Lung (tissue), 12 donors: ENCODE results near the gene ST3GAL5. TPM values are rescaled to one million over a fixed set of nuclear protein-coding genes. Genes with fewer than 3 reads are reported as not detected.

Experiments
- ATAC-seq: fragments of 200-7000 bp; cut with Tn5 transposase; one replicate; pipeline ENCODE4 v1.9.1; 2020; ENCODE audit warnings: moderate number of reproducible peaks; ENCODE audit not compliant: insufficient read depth, low FRiP score
- DNase-seq, 3 donors: peaks; one replicate each; pipeline ENCODE4 v3.0.0-alpha.2; 2013 to 2017
- H3K27ac ChIP-seq, 2 donors: one replicate each; pipeline ENCODE4 v1.5.1; 2013; ENCODE audit warnings: mild to moderate bottlenecking in 2 of 2, moderate library complexity in 2 of 2, control low read depth in 1 of 2, inconsistent platforms in 1 of 2, low read depth in 1 of 2, low read length in 1 of 2
- H3K27me3 ChIP-seq, 3 donors: one replicate each; pipeline ENCODE4 v1.5.1; 2013; ENCODE audit warnings: low read length in 2 of 3; ENCODE audit not compliant: control insufficient read depth in 3 of 3, insufficient read depth in 3 of 3
- H3K36me3 ChIP-seq, 4 donors: one replicate each; pipeline ENCODE4 v1.5.1; 2013; ENCODE audit warnings: low read length in 4 of 4, mild to moderate bottlenecking in 1 of 4, moderate library complexity in 1 of 4; ENCODE audit not compliant: control insufficient read depth in 4 of 4, insufficient read depth in 4 of 4
- H3K4me1 ChIP-seq, 5 donors: one replicate each; pipeline ENCODE4 v1.5.1; 2013; ENCODE audit warnings: low read length in 5 of 5, mild to moderate bottlenecking in 2 of 5, moderate library complexity in 1 of 5; ENCODE audit not compliant: control insufficient read depth in 5 of 5, insufficient read depth in 5 of 5
- H3K4me3 ChIP-seq: one replicate; pipeline ENCODE4 v1.5.1; 2013; ENCODE audit warnings: mild to moderate bottlenecking, control low read depth, moderate library complexity
- H3K9ac ChIP-seq, 2 donors: one replicate each; pipeline ENCODE4 v1.5.1; 2013; ENCODE audit warnings: low read length in 2 of 2, control low read depth in 1 of 2; ENCODE audit not compliant: insufficient read depth in 1 of 2
- H3K9me3 ChIP-seq, 4 donors: one replicate each; pipeline ENCODE4 v1.5.1; 2013; ENCODE audit warnings: low read length in 3 of 4, mild to moderate bottlenecking in 1 of 4, moderate library complexity in 1 of 4; ENCODE audit not compliant: control insufficient read depth in 4 of 4, insufficient read depth in 3 of 4
- CTCF ChIP-seq: IDR thresholded peaks from 2 replicates; pipeline ENCODE4 v1.5.1; 2012; ENCODE audit warnings: mild to moderate bottlenecking; ENCODE audit errors: control extremely low read depth, extremely low read depth
- WGBS, 2 donors: extraction: QIAGEN DNeasy Blood & Tissue Kit; methylation state at CpG; one replicate each; pipeline ENCODE4 v1.1.7; 2013; 5-methylcytosine and 5-hydroxymethylcytosine counted together
- polyA plus RNA-seq, 2 donors: library from polyadenylated mRNA; stranded (reverse); fragments of 200-250 nt; gene quantifications; one replicate each; pipeline ENCODE4 v1.2.1, GENCODE V29; 2013
- total RNA-seq, 2 donors: library from RNA; depleted of rRNA in 1 of 2; stranded (reverse); fragments of >200 nt in 1 of 2; gene quantifications; one replicate each; pipeline ENCODE4 v1.2.1, GENCODE V29; 2014 to 2021
- donor health status: control.
- donor health status: control.
- donor health status: Bipolar disorder and iron deficiency.
- donor health status: healthy.
- donor health status: DM: yes; HTN: yes; CAD: no.

The ST3GAL5 gene
- total and polyA plus RNA-seq, 4 donors: 31.1 to 149 (median 64.4) TPM

- DNase-seq: no peak
- no peak overlapping the region for H3K9ac ChIP-seq
- H3K4me1 ChIP-seq: peaks cover 0 to 9% (median 2%) of the 10 kb centered on the region in 5 donors
- no peak for ATAC-seq
- WGBS, 2 donors: 72 to 85% methylated on average over 5 of the region's 5 CpGs
- peaks cover 0 to 1% (median 0%) of the 10 kb centered on the region in 4 donors for H3K36me3 ChIP-seq
- no peak overlapping the region for H3K4me3 ChIP-seq
- H3K9me3 ChIP-seq: no peaks in the 10 kb centered on the region
- no peak overlapping the region for H3K27ac ChIP-seq
- no peaks in the 10 kb centered on the region for H3K27me3 ChIP-seq
- TF ChIP-seq CTCF: no peak
These were observed 32.2 kb upstream of the ST3GAL5 start for GRCh38 chr2:85920810-85921545.

- peaks cover 0 to 3% (median 0%) of the 10 kb centered on the region in 5 donors for H3K4me1 ChIP-seq
- ATAC-seq (no peak), DNase-seq (no peak)
- no peaks in the 10 kb centered on the region for H3K9me3 ChIP-seq
- no peak overlapping the region for H3K4me3 ChIP-seq
- H3K27ac ChIP-seq: no peak overlapping the region
- TF ChIP-seq CTCF: no peak
- 77 to 91% methylated on average over 3 of the region's 3 CpGs for WGBS, 2 donors
- H3K36me3 ChIP-seq: peaks cover 0 to 1% (median 0%) of the 10 kb centered on the region in 4 donors
- H3K27me3 ChIP-seq: no peaks in the 10 kb centered on the region
- no peak overlapping the region for H3K9ac ChIP-seq
These were observed 29.4 kb upstream of the ST3GAL5 start for GRCh38 chr2:85917887-85918795.

DNA sequence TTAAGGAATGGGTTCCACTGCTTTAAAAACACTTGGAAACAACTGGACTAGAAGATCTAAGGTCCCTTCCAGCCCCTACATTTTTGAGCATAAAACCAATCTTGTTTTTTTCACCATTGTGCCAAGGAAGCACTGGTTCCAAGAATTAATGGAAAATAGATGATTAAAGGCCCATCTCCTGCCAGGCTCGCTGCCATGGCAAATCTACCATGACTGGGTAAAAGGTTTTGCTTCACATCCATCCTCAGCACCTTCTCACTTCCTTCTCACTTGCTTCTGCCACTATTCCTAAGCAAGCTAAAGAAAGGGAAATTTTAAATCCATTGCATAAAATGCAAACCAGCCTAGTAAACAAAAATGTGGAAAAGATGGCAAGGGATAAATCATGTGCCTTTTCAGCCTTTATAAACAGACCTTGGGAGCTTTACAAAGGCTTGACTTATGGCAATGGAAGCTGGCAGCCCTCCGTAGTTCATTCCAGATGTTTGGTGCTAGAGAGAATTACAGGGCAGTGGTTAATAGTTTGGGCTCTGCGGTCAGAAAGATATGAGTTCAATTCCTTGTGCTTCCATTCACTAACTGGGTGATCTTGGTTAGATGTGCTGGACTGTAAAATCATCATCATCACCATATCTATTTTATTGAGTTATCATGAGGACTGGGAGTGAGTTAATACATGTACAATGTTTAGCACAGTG lies 27.0 kb upstream of the ST3GAL5 start:
- Histone ChIP-seq H3K9me3 (no peaks in the 10 kb centered on the region), H3K9ac (no peak overlapping the region), H3K27ac (no peak overlapping the region), H3K27me3 (no peaks in the 10 kb centered on the region), H3K4me1 (peaks cover 0 to 4% (median 0%) of the 10 kb centered on the region in 5 donors), H3K4me3 (no peak overlapping the region), H3K36me3 (peaks cover 0 to 1% (median 0%) of the 10 kb centered on the region in 4 donors)
- TF ChIP-seq CTCF: no peak
- no peak for DNase-seq
- ATAC-seq: no peak
- 88 to 91% methylated on average over 3 of the region's 3 CpGs for WGBS, 2 donors
